ENCODE data around the gene TMEM97. TPM values are rescaled to one million over a fixed set of nuclear protein-coding genes. Genes with fewer than 3 reads are reported as not detected.
A peak's percentile ranks its signal among the peaks of the same experiment; 100 is the strongest.

Gene TMEM97
- polyA plus RNA-seq, 3 donors, result 1.3 to 1.5 (median 1.4) TPM

DNA sequence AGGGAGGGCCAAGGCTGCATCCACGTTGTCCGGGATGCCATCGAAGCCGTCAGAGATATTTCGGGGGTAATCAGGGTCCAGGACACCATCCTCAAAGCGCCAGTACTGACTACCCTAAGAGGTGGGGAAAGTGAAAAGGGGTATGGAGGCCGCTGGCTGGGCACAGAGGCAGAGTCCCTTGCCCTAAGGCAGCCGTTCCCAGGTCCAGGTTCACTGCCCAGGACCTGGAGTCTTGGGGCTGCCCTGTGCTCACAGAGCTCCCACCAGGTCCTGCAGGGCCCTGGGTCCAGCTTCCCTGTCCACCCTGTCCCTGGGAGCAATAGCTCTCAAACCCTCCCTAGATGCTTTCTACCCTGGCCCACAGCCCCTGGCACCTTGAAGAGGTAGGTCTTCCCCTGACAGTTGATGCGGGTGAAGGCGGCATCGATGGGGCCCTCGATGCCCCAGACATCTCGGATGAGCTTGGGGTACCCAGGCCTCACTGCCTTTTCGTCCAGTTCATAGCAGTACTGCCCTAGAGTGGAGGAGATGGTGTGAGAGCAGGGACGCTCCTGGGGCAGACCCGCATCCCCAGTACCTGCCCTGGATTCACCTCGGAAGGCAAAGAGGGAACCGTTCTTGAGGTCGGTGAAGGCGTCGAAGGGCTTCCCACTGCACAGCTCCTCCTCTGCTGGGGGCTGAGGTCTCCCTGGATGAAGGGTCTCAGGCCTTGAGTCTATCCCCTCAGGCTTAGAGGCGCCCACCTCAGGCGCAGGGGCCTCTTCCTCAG lies 50.1 kb downstream of the TMEM97 start:
- intact Hi-C loops (cut with micrococcal nuclease), result no loop called here
- Mint-ChIP-seq H3K27me3 (ENCODE audit: low read depth in 3 of 3) (peaks cover 21 to 33% (median 24%) of the 10 kb centered on the region in 3 donors), H3K27ac (peak overlapping the region in 1 of 7 donors; percentile 38), H3K36me3 (peaks cover 21 to 35% of the 10 kb centered on the region in 2 donors), H3K4me1 (peaks cover 27% of the 10 kb centered on the region), H3K4me3 (no peak overlapping the region), H3K9me3 (peaks cover 0 to 5% (median 0%) of the 10 kb centered on the region in 7 donors)
- no peak for DNase-seq
- H3K36me3 ChIP-seq (replicated peaks in 1 of 2; ENCODE audit: control insufficient read depth in 1 of 2, insufficient read depth in 2 of 2, low read length in 2 of 2), result peaks cover 16 to 17% of the 10 kb centered on the region in 2 donors
- H3K4me3 ChIP-seq (replicated peaks in 1 of 3; ENCODE audit: low read depth in 2 of 3, low read length in 3 of 3), result no peak overlapping the region
- H3K9me3 ChIP-seq (replicated peaks in 1 of 2; ENCODE audit: control insufficient read depth in 1 of 2, insufficient read depth in 1 of 2, low read length in 2 of 2), result peaks cover 2 to 7% of the 10 kb centered on the region in 2 donors
- 92% methylated on average over 11 of the region's 23 CpGs for WGBS (ENCODE audit: insufficient coverage)
- peaks cover 4% of the 10 kb centered on the region for H4K20me1 ChIP-seq (ENCODE audit: insufficient read depth, low read length)
- TF ChIP-seq, protein P1, sequence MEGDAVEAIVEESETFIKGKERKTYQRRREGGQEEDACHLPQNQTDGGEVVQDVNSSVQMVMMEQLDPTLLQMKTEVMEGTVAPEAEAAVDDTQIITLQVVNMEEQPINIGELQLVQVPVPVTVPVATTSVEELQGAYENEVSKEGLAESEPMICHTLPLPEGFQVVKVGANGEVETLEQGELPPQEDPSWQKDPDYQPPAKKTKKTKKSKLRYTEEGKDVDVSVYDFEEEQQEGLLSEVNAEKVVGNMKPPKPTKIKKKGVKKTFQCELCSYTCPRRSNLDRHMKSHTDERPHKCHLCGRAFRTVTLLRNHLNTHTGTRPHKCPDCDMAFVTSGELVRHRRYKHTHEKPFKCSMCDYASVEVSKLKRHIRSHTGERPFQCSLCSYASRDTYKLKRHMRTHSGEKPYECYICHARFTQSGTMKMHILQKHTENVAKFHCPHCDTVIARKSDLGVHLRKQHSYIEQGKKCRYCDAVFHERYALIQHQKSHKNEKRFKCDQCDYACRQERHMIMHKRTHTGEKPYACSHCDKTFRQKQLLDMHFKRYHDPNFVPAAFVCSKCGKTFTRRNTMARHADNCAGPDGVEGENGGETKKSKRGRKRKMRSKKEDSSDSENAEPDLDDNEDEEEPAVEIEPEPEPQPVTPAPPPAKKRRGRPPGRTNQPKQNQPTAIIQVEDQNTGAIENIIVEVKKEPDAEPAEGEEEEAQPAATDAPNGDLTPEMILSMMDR (IDR thresholded peaks at IDR 0.05), result no peak
- no peaks in the 10 kb centered on the region for H3K79me2 ChIP-seq (ENCODE audit: insufficient read depth, low read length)
- peaks cover 23 to 34% of the 10 kb centered on the region in 2 donors for H3K4me1 ChIP-seq (ENCODE audit: control insufficient read depth in 1 of 2, insufficient read depth in 2 of 2, low read length in 2 of 2)
- no peak overlapping the region for H3K4me2 ChIP-seq (replicated peaks; ENCODE audit: extremely low read depth, low read length, poor library complexity, severe bottlenecking)
- no peak overlapping the region for H2AFZ ChIP-seq (ENCODE audit: insufficient read depth, low read depth, low read length, poor library complexity, severe bottlenecking)
- H3K9ac ChIP-seq (ENCODE audit: insufficient read depth, low read length, poor library complexity, severe bottlenecking), result no peak overlapping the region
- H3K27ac ChIP-seq (ENCODE audit: low read depth in 1 of 2, low read length in 2 of 2), result no peak overlapping the region
- H3K27me3 ChIP-seq (ENCODE audit: control insufficient read depth in 2 of 2, insufficient read depth in 2 of 2, low read length in 2 of 2), result peaks cover 13 to 20% of the 10 kb centered on the region in 2 donors

DNA sequence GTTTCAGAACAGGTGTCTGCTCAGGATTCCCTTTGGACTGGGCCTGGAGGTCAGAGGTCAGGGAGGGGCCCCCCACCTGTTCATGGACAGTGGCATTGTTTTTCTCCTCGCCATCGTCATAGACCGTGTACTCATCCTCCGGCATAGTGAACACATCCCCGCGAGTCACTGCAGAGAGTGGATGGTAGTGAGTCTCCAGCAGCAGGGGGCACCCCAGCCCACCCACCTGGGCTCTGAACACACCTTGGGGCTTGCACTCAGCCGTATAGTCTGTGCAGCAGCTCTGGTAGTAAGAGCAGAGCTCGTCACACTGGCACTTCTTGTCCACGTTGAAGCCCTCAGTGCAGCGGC lies 50.7 kb downstream of the TMEM97 start:
- peaks cover 2 to 7% of the 10 kb centered on the region in 2 donors for H3K9me3 ChIP-seq (replicated peaks in 1 of 2; ENCODE audit: control insufficient read depth in 1 of 2, insufficient read depth in 1 of 2, low read length in 2 of 2)
- no peak overlapping the region for H2AFZ ChIP-seq (ENCODE audit: insufficient read depth, low read depth, low read length, poor library complexity, severe bottlenecking)
- no peaks in the 10 kb centered on the region for H3K79me2 ChIP-seq (ENCODE audit: insufficient read depth, low read length)
- Mint-ChIP-seq H3K36me3 (peaks cover 18 to 29% of the 10 kb centered on the region in 2 donors), H3K27me3 (ENCODE audit: low read depth in 3 of 3) (peaks cover 22 to 37% (median 25%) of the 10 kb centered on the region in 3 donors), H3K27ac (no peak overlapping the region), H3K4me1 (peaks cover 27% of the 10 kb centered on the region), H3K9me3 (peaks cover 0 to 5% (median 1%) of the 10 kb centered on the region in 7 donors), H3K4me3 (no peak overlapping the region)
- intact Hi-C loops (cut with micrococcal nuclease), result no loop called here
- no peak overlapping the region for H3K4me3 ChIP-seq (replicated peaks in 1 of 3; ENCODE audit: low read depth in 2 of 3, low read length in 3 of 3)
- WGBS (ENCODE audit: insufficient coverage), result 86% methylated on average over 10 of the region's 10 CpGs
- TF ChIP-seq, protein P1 (IDR thresholded peaks at IDR 0.05), result no peak
- peaks cover 10 to 12% of the 10 kb centered on the region in 2 donors for H3K36me3 ChIP-seq (replicated peaks in 1 of 2; ENCODE audit: control insufficient read depth in 1 of 2, insufficient read depth in 2 of 2, low read length in 2 of 2)
- no peak overlapping the region for H3K4me2 ChIP-seq (replicated peaks; ENCODE audit: extremely low read depth, low read length, poor library complexity, severe bottlenecking)
- peaks cover 23 to 34% of the 10 kb centered on the region in 2 donors for H3K4me1 ChIP-seq (ENCODE audit: control insufficient read depth in 1 of 2, insufficient read depth in 2 of 2, low read length in 2 of 2)
- peaks cover 4% of the 10 kb centered on the region for H4K20me1 ChIP-seq (ENCODE audit: insufficient read depth, low read length)
- no peak for DNase-seq
- H3K9ac ChIP-seq (ENCODE audit: insufficient read depth, low read length, poor library complexity, severe bottlenecking), result no peak overlapping the region
- peaks cover 13 to 20% of the 10 kb centered on the region in 2 donors for H3K27me3 ChIP-seq (ENCODE audit: control insufficient read depth in 2 of 2, insufficient read depth in 2 of 2, low read length in 2 of 2)
- no peak overlapping the region for H3K27ac ChIP-seq (ENCODE audit: low read depth in 1 of 2, low read length in 2 of 2)

Data from CD14-positive monocyte (primary cell).